Chondrocyte (in vitro differentiated cells): ENCODE measurements around the gene ZDHHC5. TPM values are rescaled to one million over a fixed set of nuclear protein-coding genes. Genes with fewer than 3 reads are reported as not detected.
"Not testable (repeated sequence)": the region's sequence is repeated elsewhere in the genome, so short reads cannot be mapped to it uniquely, and the experiment has no call there.

Experiments used
- DNase-seq: peaks from one replicate; pipeline ENCODE4 v3.0.0; 2021; ENCODE audit warnings: mixed read lengths, low spot score
- H3K27ac Mint-ChIP-seq: one replicate; pipeline ENCODE4 v1.8.0; 2021; ENCODE audit warnings: mild to moderate bottlenecking, moderate library complexity, mixed read lengths; ENCODE audit not compliant: unreplicated experiment
- H3K27me3 Mint-ChIP-seq: 2 replicates; pipeline ENCODE4 v1.8.0; 2021; ENCODE audit warnings: low read depth, mixed read lengths
- H3K36me3 Mint-ChIP-seq: 2 replicates; pipeline ENCODE4 v1.8.0; 2021; ENCODE audit warnings: low read depth, mixed read lengths
- H3K4me1 Mint-ChIP-seq: 2 replicates; pipeline ENCODE4 v1.8.0; 2021; ENCODE audit warnings: low read depth, mild to moderate bottlenecking, mixed read lengths
- H3K4me3 Mint-ChIP-seq: one replicate; pipeline ENCODE4 v1.8.0; 2021; ENCODE audit warnings: mild to moderate bottlenecking, moderate library complexity, mixed read lengths; ENCODE audit not compliant: unreplicated experiment
- H3K9me3 Mint-ChIP-seq: 2 replicates; pipeline ENCODE4 v1.8.0; 2021; ENCODE audit warnings: low read depth, mixed read lengths
- total RNA-seq: library from RNA; stranded (reverse); gene quantifications from 3 replicates; pipeline ENCODE4 v1.2.1, GENCODE V29; 2021
- TF ChIP-seq, protein P1 (sequence below): fragments of 200-600 bp; sonication (generic); IDR thresholded peaks from 2 replicates; pipeline ENCODE4 v1.5.0; 2021; ENCODE audit warnings: antibody characterized with exemption, mild to moderate bottlenecking, moderate library complexity

ZDHHC5 gene
- total RNA-seq, 1 donor from 2014 or later: 57.4 TPM

DNA sequence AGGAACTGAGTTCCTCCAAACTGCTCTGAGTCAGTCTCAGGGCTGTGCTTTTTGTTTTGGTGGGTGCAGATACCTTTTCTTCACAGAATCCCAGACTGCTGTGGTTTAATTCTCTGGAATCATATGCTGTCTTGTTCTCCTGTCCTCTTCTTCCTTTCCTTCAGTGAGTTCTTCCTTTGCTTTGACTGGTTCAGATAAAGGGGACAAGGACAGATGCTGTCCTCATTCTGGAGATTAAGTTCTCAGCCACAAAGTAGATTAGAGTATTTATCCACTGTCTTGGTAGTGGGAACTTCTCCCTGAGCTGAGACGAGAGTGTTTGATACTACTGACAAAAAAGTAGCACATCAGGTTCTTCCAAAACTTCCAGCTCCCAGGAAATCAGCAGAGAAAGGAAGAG lies 13.3 kb downstream of the ZDHHC5 start:
- TF ChIP-seq, protein P1, sequence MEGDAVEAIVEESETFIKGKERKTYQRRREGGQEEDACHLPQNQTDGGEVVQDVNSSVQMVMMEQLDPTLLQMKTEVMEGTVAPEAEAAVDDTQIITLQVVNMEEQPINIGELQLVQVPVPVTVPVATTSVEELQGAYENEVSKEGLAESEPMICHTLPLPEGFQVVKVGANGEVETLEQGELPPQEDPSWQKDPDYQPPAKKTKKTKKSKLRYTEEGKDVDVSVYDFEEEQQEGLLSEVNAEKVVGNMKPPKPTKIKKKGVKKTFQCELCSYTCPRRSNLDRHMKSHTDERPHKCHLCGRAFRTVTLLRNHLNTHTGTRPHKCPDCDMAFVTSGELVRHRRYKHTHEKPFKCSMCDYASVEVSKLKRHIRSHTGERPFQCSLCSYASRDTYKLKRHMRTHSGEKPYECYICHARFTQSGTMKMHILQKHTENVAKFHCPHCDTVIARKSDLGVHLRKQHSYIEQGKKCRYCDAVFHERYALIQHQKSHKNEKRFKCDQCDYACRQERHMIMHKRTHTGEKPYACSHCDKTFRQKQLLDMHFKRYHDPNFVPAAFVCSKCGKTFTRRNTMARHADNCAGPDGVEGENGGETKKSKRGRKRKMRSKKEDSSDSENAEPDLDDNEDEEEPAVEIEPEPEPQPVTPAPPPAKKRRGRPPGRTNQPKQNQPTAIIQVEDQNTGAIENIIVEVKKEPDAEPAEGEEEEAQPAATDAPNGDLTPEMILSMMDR: no peak
- Mint-ChIP-seq H3K4me3 (no peak overlapping the region), H3K4me1 (peaks cover 11% of the 10 kb centered on the region), H3K27ac (no peak overlapping the region), H3K9me3 (no peaks in the 10 kb centered on the region), H3K36me3 (peaks cover 24% of the 10 kb centered on the region), H3K27me3 (no peaks in the 10 kb centered on the region)
- DNase-seq: no peak

DNA sequence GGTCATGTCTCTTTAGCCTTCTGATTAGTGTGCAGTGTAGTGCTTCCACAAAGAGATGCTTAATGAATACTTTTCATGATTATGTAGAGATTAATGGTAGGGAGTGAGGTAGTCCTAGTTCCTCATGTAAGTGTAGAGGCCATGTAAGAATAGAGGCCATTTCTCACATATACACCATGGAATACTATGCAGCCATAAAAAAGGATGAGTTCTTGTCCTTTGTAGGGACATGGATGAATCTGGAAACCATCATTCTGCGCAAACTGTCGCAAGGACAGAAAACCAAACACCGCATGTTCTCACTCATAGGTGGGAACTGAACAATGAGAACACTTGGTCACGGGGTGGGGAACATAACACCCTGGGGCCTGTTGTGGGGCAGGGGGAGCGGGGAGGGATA lies 22.6 kb downstream of the ZDHHC5 start:
- H3K4me1 Mint-ChIP-seq, DNase-seq, H3K4me3 Mint-ChIP-seq, H3K27me3 Mint-ChIP-seq, H3K27ac Mint-ChIP-seq, H3K9me3 Mint-ChIP-seq: not testable (repeated sequence)
- peaks cover 22% of the 10 kb centered on the region for H3K36me3 Mint-ChIP-seq

DNA sequence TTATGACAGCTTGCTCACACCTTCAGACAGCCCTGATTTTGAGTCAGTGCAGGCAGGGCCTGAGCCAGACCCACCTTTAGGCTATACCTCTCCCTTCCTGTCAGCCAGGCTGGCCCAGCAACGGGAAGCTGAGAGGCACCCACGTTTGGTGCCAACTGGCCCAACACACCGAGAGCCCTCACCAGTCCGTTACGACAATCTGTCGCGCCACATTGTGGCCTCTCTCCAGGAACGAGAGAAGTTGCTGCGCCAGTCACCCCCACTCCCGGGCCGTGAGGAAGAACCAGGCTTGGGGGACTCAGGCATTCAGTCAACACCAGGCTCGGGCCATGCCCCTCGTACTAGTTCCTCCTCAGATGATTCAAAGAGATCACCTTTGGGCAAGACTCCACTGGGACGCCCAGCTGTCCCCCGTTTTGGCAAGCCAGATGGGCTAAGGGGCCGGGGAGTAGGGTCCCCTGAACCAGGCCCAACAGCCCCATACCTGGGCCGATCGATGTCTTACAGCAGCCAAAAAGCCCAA lies 31.0 kb downstream of the ZDHHC5 start:
- Mint-ChIP-seq H3K9me3 (no peaks in the 10 kb centered on the region), H3K4me3 (no peak overlapping the region), H3K4me1 (no peaks in the 10 kb centered on the region), H3K27ac (no peak overlapping the region), H3K27me3 (no peaks in the 10 kb centered on the region), H3K36me3 (peaks cover 35% of the 10 kb centered on the region)
- no peak for DNase-seq
- TF ChIP-seq, protein P1: no peak

DNA sequence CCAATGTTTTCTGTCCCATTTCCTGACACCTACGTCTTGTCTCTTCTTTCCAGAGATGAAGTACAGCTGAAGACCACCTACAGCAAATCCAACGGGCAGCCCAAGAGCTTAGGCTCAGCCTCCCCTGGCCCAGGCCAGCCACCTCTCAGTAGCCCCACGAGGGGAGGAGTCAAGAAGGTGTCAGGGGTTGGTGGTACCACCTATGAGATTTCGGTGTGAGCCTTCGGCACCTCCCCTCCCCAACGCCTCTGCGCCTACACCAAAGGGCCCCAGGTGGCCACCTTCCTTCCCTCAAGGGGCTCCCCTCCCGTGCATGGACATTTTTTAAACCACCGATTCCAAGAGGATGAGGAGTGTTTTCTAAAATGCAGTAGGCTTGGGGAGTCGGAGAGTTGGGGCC lies 31.9 kb downstream of the ZDHHC5 start:
- Mint-ChIP-seq H3K4me1 (no peaks in the 10 kb centered on the region), H3K4me3 (no peak overlapping the region), H3K27me3 (no peaks in the 10 kb centered on the region), H3K9me3 (no peaks in the 10 kb centered on the region), H3K36me3 (peaks cover 40% of the 10 kb centered on the region), H3K27ac (no peak overlapping the region)
- TF ChIP-seq, protein P1: no peak
- DNase-seq: no peak

DNA sequence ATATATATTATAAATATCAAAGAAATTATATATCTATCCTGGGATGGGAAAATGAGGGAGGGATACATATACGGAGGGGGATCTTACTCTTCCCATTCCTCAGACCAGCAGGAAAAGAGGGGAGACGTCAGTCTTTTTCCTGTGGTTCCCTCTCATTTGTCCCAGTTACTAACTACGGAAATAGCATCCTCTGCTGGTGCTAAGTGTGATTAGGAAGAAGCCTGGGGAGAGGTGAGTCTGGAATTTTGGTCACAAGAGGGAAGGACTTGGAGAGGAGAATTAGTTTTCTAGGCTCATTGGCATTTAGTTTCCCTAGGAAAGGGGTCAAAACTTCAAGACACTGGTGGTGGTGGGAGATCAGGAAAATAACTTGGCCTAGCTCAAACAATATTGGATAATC lies 32.5 kb downstream of the ZDHHC5 start:
- TF ChIP-seq, protein P1: no peak
- H3K27ac Mint-ChIP-seq: no peak overlapping the region
- no peaks in the 10 kb centered on the region for H3K4me1 Mint-ChIP-seq
- H3K36me3 Mint-ChIP-seq: peaks cover 40% of the 10 kb centered on the region
- H3K4me3 Mint-ChIP-seq: no peak overlapping the region
- no peaks in the 10 kb centered on the region for H3K27me3 Mint-ChIP-seq
- H3K9me3 Mint-ChIP-seq: no peaks in the 10 kb centered on the region
- no peak for DNase-seq

DNA sequence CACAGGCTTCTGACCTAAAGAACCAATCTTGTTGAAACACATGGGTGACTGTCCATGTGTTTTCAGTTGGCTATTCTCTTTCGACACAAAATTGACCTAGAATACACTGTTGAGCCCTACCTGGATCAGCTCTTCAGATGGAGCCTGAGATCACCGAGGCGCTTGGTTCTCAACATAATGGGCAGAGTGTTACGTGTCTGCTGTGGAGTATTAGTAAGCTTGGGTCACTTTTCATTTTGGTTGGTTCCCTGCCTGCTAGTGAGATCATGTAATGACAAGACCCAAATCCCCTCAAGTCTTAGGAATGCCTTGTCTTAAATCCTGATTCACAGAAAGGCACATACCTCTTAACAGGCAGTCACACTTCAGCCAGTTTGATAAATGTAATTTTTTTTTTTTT lies 35.4 kb downstream of the ZDHHC5 start:
- TF ChIP-seq, protein P1: no peak
- no peaks in the 10 kb centered on the region for H3K9me3 Mint-ChIP-seq
- no peak for DNase-seq
- H3K36me3 Mint-ChIP-seq: peaks cover 30% of the 10 kb centered on the region
- no peaks in the 10 kb centered on the region for H3K27me3 Mint-ChIP-seq
- H3K4me1 Mint-ChIP-seq: peaks cover 4% of the 10 kb centered on the region
- H3K27ac Mint-ChIP-seq: no peak overlapping the region
- H3K4me3 Mint-ChIP-seq: no peak overlapping the region
